DND-41 (cell line): ENCODE data around the gene EFTUD2.

Experiments used
- EZH2 ChIP-seq: IDR thresholded peaks from 3 replicates; pipeline ENCODE4 v1.6.1; 2012; ENCODE audit warnings: borderline replicate concordance, low read depth, mild to moderate bottlenecking, moderate library complexity, low read length, inconsistent platforms; ENCODE audit not compliant: severe bottlenecking
- TF ChIP-seq, protein P1 (sequence below): IDR thresholded peaks from 2 replicates; pipeline ENCODE4 v1.5.1; 2012; ENCODE audit warnings: borderline replicate concordance, low read length, moderate library complexity, mild to moderate bottlenecking; ENCODE audit not compliant: poor library complexity, severe bottlenecking; ENCODE audit errors: extremely low read depth

DNA sequence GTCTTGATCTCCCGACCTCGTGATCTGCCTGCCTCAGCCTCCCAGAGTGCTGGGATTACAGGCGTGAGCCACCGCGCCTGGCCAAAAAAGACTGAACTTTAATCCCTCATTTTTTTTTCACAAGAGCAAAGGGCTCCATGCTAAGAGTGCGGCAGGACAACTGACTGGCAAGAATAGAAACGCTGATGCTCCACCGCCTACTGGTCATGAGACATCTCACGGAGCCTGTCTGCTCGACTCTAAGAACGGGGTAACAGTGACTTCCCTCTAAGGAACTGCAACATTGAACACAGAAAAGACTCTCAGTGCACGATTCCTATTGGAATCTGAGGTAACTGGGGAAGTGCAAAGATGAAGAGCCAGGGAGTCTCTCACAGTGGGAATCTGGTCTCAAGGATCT lies 27.7 kb downstream of the EFTUD2 start:
- TF ChIP-seq, protein P1, sequence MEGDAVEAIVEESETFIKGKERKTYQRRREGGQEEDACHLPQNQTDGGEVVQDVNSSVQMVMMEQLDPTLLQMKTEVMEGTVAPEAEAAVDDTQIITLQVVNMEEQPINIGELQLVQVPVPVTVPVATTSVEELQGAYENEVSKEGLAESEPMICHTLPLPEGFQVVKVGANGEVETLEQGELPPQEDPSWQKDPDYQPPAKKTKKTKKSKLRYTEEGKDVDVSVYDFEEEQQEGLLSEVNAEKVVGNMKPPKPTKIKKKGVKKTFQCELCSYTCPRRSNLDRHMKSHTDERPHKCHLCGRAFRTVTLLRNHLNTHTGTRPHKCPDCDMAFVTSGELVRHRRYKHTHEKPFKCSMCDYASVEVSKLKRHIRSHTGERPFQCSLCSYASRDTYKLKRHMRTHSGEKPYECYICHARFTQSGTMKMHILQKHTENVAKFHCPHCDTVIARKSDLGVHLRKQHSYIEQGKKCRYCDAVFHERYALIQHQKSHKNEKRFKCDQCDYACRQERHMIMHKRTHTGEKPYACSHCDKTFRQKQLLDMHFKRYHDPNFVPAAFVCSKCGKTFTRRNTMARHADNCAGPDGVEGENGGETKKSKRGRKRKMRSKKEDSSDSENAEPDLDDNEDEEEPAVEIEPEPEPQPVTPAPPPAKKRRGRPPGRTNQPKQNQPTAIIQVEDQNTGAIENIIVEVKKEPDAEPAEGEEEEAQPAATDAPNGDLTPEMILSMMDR: no peak
- no peak for TF ChIP-seq EZH2
